RWPE1 (cell line): ENCODE data around the gene HIPK1.

ENCODE experiments used
- CTCF ChIA-PET: fragments of 350-600 bp; sonication (Branson Sonifier 250); formaldehyde crosslinking; extraction: SDS; loops from one replicate; lab custom pipeline; 2021; lab: Yijun Ruan, JAX
- POLR2A ChIA-PET: fragments of 400-600 bp; formaldehyde crosslinking; extraction: SDS; loops from one replicate; lab custom pipeline; 2020; ENCODE audit warnings: antibody characterized with exemption; ENCODE audit not compliant: low non-redundant PET; lab: Yijun Ruan, JAX
- DNase-seq: peaks from one replicate; pipeline ENCODE4 v3.0.0; 2012; ENCODE audit warnings: low spot score
- H3K27ac ChIP-seq: fragments of 450-650 bp; 2 replicates; pipeline ENCODE4 v1.5.1; 2017
- TF ChIP-seq, protein P1 (sequence below): fragments of 450-650 bp; conservative IDR thresholded peaks from 2 replicates; pipeline ENCODE4 v1.5.1; 2017; ENCODE audit warnings: low read depth, mild to moderate bottlenecking

The HIPK1 gene

DNA sequence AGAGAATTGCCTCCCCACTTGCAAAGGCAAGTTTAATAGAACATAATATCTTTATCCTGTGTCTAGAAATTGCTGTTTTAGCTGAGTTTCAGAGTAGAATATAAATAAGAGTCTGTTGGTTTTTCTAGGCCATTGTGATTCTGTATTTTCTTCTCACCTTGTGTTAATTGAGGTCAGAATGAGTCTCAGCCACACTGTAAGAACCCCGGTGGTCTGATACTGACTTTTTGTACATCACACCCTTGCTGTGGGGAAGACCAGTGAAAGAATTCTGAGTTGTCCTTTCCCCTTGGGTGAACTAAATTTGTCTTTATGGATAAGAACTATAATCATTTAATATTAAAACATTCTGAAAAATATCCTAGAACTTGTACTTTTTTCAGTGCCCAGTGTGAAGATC, 6.8 kb downstream of the HIPK1 start:
- CTCF ChIA-PET = interaction anchor here (0.6 kb wide), 1 partner anchor 33 kb away, joined by 3 read pairs; no protein-coding TSS in a partner anchor
- POLR2A ChIA-PET = no interaction called here
- no peak overlapping the region for H3K27ac ChIP-seq
- TF ChIP-seq, protein P1, sequence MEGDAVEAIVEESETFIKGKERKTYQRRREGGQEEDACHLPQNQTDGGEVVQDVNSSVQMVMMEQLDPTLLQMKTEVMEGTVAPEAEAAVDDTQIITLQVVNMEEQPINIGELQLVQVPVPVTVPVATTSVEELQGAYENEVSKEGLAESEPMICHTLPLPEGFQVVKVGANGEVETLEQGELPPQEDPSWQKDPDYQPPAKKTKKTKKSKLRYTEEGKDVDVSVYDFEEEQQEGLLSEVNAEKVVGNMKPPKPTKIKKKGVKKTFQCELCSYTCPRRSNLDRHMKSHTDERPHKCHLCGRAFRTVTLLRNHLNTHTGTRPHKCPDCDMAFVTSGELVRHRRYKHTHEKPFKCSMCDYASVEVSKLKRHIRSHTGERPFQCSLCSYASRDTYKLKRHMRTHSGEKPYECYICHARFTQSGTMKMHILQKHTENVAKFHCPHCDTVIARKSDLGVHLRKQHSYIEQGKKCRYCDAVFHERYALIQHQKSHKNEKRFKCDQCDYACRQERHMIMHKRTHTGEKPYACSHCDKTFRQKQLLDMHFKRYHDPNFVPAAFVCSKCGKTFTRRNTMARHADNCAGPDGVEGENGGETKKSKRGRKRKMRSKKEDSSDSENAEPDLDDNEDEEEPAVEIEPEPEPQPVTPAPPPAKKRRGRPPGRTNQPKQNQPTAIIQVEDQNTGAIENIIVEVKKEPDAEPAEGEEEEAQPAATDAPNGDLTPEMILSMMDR = no peak
- DNase-seq = no peak

DNA sequence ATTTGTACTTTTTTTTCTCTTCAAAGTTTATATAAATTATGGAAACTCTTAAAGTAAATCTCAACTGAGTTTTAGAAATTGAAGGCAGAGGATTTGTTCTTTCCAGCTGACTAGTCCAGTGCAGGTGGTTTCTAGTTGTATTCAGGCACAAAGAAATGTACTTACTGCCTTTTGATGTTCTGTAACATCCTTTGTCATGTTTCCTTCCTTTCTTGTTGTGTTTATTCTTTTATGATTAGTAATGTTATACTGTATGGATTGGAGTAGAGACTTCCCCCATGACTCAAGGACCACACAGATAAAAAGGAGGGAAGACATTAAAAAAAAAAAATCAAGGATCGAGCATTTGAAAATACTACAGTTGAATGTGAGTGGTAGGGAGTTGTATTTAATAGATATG, 8.0 kb downstream of the HIPK1 start:
- POLR2A ChIA-PET = no interaction called here
- CTCF ChIA-PET = interaction anchor here (0.7 kb wide), 1 partner anchor 17 kb away, joined by 3 read pairs; no protein-coding TSS in a partner anchor
- no peak for DNase-seq
- no peak overlapping the region for H3K27ac ChIP-seq
- TF ChIP-seq, protein P1 = no peak

DNA sequence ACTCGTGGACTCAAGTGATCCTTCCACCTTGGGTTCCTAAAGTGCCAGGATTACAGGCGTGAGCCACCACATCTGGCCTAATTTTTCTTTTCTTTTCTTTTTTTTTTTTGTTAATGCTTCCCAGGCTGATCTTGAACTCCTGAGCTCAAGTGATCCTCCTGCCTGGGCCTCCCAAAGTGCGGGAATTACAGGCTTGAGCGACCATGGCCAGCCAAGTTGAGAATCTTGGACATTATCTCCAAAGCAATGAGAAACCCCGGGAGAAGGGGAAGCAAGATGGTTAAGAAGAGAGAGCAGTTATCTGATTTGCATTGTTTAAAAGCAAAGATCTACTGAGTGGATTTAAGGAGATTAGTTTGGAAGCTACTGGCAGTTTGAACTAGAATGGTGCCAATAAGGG, 9.1 kb downstream of the HIPK1 start:
- TF ChIP-seq, protein P1 = no peak
- H3K27ac ChIP-seq = no peak overlapping the region

DNA sequence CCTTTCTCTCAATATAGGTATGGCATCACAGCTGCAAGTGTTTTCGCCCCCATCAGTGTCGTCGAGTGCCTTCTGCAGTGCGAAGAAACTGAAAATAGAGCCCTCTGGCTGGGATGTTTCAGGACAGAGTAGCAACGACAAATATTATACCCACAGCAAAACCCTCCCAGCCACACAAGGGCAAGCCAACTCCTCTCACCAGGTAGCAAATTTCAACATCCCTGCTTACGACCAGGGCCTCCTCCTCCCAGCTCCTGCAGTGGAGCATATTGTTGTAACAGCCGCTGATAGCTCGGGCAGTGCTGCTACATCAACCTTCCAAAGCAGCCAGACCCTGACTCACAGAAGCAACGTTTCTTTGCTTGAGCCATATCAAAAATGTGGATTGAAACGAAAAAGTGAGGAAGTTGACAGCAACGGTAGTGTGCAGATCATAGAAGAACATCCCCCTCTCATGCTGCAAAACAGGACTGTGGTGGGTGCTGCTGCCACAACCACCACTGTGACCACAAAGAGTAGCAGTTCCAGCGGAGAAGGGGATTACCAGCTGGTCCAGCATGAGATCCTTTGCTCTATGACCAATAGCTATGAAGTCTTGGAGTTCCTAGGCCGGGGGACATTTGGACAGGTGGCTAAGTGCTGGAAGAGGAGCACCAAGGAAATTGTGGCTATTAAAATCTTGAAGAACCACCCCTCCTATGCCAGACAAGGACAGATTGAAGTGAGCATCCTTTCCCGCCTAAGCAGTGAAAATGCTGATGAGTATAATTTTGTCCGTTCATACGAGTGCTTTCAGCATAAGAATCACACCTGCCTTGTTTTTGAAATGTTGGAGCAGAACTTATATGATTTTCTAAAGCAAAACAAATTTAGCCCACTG, 11.5 kb downstream of the HIPK1 start:
- CTCF ChIA-PET = interaction anchor here (0.6 kb wide), 1 partner anchor 17 kb away, joined by 5 read pairs; no protein-coding TSS in a partner anchor
- TF ChIP-seq, protein P1 = no peak
- H3K27ac ChIP-seq = no peak overlapping the region
- no peak for DNase-seq
- POLR2A ChIA-PET = interaction anchor here (0.6 kb wide), 1 partner anchor 1301 kb away, joined by 3 read pairs; no protein-coding TSS in a partner anchor

More for the DNA sequence above, 9.1 kb downstream of the HIPK1 start:
- ChIA-PET POLR2A (no interaction called here), CTCF (interaction anchor here (0.6 kb wide), 2 partner anchors 25 to 82 kb away, joined by 3 to 4 read pairs; no protein-coding TSS in a partner anchor)
- no peak for DNase-seq

DNA sequence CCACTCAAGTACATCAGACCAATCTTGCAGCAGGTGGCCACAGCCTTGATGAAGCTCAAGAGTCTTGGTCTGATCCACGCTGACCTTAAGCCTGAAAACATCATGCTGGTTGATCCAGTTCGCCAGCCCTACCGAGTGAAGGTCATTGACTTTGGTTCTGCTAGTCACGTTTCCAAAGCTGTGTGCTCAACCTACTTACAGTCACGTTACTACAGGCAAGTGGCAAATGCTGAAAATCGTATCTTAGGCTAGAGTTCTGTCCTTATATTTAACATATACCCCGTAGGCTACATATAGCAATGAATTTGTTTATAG, 12.1 kb downstream of the HIPK1 start:
- CTCF ChIA-PET = no interaction called here
- DNase-seq = no peak
- POLR2A ChIA-PET = interaction anchor here (0.6 kb wide), 1 partner anchor 1300 kb away, joined by 3 read pairs; no protein-coding TSS in a partner anchor
- H3K27ac ChIP-seq = no peak overlapping the region
- TF ChIP-seq, protein P1 = no peak

DNA sequence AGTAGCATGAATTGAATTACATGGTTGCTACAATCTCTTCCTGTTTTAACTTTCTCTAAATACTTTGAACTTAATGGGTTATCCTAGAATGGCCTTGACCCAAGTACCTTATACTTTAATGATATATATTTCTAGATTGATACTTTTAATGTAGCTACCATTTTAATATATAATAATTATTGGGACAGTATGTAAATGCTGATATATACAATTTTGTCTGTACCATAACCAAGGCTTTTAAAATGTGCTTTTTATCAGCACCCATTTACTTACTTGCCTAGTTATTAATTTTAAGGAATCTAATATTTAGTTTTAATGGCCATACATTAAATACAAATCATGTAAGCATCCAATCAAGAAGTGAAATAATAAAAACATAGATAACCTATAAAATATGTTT, 13.4 kb downstream of the HIPK1 start:
- ChIA-PET CTCF (interaction anchor here (0.9 kb wide), 1 partner anchor 78 kb away, joined by 3 read pairs; no protein-coding TSS in a partner anchor), POLR2A (no interaction called here)
- TF ChIP-seq, protein P1 = no peak
- H3K27ac ChIP-seq = no peak overlapping the region
- no peak for DNase-seq
